ENCODE data around the gene SLC26A1. TPM values are rescaled to one million over a fixed set of nuclear protein-coding genes. Genes with fewer than 3 reads are reported as not detected.

Gene SLC26A1
- polyA plus RNA-seq, 1 donor: 5.2 TPM

DNA sequence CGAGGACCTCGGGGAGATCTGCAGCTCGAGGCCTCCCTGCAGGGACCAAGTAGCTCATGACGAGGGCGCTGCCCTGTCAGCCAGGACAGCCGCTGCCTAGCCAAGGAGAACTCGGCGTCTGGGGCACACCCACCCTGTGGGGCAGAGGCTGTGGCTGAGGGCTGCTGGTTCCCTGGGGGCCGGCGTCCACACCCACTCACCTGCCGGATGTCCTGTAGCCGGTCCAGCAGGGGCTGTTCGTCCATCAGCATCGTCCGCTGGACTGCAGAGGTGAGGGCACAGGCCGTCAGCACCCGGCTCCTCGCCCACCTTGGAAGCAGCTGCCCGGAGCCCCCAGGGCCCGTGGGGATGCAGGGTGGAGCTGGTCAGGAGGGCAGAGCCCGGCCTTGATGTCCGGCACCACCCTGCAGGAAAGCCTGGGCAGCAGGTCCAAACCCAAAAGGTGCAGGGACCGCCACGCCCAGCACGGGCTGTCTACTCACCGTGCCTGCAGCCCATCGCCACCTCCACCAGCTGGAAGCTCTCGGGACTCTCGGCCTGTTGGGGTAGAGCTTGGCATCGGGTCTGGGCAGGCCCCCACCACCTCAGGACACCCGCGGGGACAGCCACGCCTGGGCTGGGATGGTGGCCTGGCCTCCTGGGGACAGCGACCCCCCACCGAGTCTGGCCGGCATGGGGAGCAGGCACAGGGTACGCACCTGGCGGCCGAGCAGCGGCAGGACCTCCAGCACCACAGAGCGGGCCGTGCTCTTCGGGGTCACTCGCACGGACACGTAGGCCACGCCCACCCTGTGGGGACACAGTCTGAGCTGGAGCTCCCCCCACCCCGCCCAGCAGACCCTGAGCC is 26.7 kb downstream of the SLC26A1 start:
- no peak for DNase-seq (ENCODE audit: low read depth)

DNA sequence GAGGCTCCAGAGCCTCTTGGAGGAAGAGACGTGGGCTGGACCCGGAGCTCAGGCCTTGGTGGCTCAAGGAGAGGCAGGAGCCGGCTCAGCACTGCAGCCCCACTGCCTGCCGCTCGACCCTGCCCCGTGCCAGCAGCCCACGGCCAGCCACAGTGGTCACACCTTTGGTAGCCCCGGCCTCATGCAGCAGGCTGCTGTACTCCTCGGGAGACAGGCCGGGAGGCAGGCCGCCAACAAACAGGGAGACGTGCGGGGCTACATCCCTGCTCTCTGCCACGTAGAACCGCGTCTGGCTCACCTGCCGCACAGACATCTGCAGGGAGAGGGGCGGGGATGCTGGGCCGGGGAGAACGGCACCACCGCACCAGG is 27.5 kb downstream of the SLC26A1 start:
- no peak for DNase-seq (ENCODE audit: low read depth)

DNA sequence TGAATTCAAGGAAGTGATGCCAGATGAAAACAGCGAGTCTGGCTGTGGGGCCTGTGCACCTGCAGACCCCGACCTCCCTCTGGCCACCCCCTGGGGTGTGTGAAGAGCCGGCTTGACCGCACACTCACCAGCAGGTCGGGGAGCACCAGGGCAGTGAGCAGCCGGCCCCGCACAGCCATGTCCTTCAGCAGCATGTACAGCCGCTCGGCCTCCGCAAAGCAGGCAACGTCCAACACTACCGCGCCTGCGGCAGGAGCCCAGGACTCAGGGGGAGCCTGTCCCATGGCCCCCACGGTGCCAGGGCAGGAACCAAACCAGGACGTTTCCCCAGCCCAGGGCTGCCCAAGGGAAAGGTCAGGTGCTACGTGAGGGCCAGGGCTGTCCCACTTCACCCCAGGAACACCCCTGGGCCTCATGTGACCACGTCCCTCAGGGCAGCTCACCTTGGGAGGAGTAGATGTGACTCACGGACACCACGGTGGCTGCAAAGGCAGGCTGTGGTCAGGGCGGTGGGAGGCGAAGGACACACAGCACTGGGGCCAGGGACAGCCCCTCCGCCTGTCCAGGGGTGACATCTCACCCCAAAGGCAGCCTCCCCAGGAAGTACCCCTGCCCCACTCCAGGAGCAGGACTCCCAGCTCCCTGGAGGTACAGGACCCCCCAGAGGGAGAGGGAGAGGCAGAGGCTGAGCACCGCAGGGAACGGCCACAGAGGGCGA is 28.0 kb downstream of the SLC26A1 start:
- DNase-seq (ENCODE audit: low read depth): no peak

GRCh38 chr4:964346-965025 is 28.7 kb downstream of the SLC26A1 start:
- DNase-seq (ENCODE audit: low read depth): no peak

DNA sequence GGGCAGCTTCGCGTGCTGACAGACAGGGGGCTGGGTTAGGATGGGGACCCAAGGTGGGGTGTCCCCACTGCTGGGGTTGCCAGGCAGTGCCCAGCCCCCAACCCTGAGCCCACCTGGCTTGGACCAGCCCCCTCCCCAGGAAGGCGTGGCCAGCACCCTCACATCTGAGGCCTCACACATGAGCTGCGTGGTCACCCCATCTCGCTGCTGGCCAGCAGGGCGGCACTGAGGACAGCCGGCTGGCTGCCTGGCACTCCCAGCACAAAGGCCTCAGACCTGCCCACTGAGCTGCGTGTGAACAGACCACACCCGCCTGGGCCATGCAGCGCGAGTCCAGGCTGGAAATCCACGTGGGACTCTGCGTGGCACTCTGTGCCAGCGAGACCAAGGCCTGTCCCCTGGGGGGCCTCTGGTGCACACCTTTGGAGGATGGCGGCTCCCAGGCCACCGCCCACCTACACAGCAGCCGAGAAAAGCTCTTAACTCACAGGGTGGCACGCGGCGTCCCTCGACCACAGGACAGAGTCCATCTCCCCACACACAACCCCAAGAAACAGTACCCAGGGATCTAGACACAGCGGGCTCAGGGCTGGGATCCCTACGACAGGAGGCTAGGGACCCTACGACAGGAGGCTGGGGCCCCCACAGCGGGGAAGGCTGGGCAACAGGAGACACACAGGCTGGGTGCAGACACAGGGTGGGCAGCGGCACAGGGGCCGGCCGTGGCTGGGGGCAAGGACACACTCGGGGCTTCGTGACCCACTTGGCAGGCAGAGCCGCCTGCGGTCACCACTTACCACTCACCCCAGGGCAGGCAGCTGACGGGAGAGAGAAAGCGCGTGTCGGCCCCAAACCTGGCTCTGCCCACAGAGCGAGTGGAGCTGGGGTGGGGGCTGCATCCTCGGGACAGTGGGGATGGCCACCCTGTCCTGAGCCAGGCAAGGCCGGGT is 29.7 kb downstream of the SLC26A1 start:
- no peak for DNase-seq (ENCODE audit: low read depth)

DNA sequence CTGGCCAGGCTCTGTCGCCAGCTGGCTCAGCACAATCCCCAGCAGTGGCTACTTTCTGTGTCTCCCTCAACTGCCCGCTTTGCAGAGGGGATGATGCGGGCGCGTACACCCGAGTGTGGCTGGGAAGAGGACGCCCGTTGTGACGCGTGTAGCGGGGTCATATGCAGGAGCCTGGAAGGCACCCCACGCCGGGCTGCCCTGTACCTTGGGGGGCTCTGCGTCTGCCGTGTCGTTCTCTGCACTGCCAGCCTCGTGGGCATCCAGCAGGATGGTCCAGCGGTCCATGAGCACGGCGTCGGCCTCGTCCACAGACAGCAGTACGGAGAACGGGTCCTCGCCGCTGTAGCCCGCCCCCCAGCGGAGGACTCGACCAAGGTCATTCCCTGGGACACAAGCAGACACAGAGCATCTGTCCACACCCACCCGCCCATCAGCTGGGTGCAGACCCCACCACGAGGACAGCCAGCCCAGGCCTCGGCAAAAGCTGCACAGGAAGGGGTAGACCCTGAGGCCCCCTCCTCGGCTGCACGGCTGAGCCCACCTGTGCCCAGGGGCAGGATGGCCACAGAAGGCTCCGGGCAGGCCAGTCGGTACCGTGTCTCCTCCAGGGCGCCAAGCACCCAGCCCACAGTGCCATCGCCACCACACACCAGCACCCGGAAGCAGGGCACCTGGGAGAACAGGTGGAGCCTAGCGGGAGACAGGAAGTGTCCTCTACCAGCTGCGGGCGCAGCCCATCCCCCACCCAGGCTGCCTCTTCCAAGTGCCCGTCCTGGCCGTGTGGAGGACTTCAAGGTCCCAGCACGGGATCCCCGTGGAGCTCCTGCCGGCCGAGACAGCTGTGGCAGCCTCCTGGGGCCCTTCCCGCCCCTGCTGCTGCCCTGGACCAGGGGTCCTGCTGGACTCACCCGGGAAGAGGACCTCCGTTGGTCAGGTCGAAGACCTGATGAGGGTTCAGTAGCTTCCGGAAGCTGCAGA is 30.7 kb downstream of the SLC26A1 start:
- DNase-seq (ENCODE audit: low read depth): no peak

DNA sequence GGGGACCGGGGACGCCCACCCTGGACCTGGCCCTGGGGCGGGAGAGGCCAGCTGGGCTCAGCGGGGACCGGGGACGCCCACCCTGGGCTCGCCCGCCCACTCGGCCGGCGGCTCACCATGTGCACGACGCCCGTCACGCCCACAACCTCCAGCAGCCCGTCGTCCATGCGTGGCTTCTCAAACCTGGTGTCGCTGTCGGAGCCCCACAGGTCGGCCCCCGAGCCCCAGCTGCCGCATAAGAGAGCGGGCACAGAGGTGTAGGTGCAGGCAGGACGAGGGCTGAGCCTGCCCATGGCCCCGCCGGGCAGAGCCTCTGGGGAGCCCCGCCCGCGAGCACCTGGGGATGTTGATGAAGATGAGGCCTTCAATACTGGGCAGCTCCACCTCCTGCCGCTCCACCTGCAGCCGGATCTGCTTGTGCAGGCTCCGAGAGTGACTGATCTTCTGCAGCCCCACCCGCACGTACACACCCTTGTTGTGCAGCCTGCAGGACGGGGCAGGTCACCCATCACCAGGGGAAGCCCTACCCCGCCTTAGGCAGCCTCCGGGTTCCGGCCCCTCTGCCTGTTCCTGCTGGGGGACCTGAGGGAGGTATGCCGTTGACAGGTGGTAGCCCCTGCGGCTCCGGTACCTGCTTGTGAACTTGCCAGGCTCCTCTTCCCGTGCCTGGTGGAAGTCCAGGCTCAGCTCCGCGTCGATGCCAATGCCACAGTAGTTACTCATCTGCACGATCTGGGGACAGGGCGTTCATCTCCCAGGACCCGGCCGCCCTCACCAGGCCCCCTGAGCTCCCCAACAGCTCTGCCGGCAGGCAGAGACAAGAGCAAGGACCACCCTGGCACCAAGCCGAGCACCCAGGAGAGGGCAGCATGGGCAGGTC is 31.6 kb downstream of the SLC26A1 start:
- no peak for DNase-seq (ENCODE audit: low read depth)

- DNase-seq (ENCODE audit: low read depth): no peak
These were observed 32.4 kb downstream of the SLC26A1 start for GRCh38 chr4:960636-961350.

GRCh38 chr4:960140-960635 is 33.0 kb downstream of the SLC26A1 start:
- no peak for DNase-seq (ENCODE audit: low read depth)

DNA sequence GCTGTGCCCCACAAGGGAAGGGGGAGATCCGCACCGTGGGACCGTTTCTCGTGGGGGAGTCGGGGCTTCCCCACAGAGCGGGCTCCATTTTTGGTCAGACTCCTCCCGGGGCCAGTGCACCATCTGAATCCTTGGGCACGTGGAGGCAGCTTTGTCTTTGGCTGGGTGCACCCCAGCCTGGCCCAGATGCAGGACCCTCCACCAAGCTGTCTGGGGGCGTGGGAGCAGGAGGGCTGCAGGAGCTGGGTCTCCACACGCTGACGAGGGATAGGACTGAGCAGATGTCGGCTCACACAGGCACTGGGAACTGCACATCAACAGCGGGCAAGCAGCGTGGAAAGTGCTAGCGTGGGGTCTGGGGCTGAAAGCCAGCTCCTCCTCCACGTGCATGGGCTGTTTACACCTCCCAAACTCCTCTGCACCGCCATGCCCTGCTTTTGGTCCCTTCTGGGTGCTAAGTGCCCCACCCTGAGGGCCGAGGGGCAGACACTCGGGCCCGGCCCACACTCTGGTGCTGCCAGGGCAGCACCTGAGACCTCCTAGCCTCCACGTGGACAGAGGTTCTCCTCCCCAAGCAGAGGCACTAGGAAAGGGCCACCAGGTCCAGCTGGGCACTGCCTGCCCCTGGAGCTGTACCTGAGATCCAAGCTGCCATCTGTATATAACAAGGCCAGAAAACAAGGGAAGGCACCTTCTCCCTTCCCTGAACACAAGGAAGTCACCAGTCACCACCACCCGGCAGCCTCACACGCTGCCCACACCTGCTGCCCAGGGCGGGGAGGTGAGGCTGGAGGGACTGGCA is 33.7 kb downstream of the SLC26A1 start:
- DNase-seq (ENCODE audit: low read depth): no peak

- no peak for DNase-seq (ENCODE audit: low read depth)
These were observed 34.4 kb downstream of the SLC26A1 start for GRCh38 chr4:958696-959337.

DNA sequence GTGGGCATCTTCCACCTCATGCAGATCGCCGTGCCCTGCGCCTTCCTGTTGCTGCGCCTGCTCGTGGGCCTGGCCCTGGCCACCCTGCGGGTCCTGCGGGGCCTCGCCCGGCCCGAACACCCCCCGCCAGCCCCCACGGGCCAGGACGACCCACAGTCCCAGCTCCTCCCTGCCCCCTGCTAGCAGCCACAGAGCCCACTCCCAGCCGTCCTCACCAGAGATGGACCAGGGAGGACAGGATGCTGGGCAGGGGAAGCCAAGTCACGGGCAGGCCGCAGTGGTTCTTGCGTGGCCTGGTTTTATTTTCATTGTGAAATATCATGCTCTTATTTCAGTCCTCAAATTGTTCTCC is 34.9 kb downstream of the SLC26A1 start:
- no peak for DNase-seq (ENCODE audit: low read depth)

DNA sequence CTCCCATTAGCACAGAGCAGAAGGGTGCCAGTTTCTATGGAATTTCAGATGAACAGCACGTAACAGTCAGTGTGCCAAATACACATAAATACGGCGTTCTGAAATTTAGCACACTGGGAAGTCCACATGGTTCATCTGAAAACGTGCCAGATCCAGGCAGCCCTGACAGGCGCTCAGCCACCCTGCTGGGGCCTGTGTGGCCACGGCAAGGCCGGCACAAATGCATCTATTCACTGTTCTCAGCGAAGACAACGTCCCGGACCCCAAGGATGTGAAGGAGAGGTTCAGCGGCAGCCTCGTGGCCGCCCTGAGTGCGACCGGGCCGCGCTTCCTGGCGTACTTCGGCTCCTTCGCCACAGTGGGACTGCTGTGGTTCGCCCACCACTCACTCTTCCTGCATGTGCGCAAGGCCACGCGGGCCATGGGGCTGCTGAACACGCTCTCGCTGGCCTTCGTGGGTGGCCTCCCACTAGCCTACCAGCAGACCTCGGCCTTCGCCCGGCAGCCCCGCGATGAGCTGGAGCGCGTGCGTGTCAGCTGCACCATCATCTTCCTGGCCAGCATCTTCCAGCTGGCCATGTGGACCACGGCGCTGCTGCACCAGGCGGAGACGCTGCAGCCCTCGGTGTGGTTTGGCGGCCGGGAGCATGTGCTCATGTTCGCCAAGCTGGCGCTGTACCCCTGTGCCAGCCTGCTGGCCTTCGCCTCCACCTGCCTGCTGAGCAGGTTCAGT is 35.5 kb downstream of the SLC26A1 start:
- no peak for DNase-seq (ENCODE audit: low read depth)

- no peak for DNase-seq (ENCODE audit: low read depth)
These were observed 36.0 kb downstream of the SLC26A1 start for GRCh38 chr4:957231-957580.

- no peak for DNase-seq (ENCODE audit: low read depth)
These were observed 36.5 kb downstream of the SLC26A1 start for GRCh38 chr4:956531-957230.

- DNase-seq (ENCODE audit: low read depth): no peak
These were observed 37.2 kb downstream of the SLC26A1 start for GRCh38 chr4:955931-956381.

Measured in forelimb muscle (tissue), 1 donor.